Measurements from ENCODE around the gene FRMD1. TPM values are rescaled to one million over a fixed set of nuclear protein-coding genes. Genes with fewer than 3 reads are reported as not detected.

The FRMD1 gene
- total and polyA plus RNA-seq, 2 donors (not counting 3 experiments of a cell fraction or from before 2014, with no cell fraction given) = not detected

- Histone ChIP-seq H3K4me2 (ENCODE audit: insufficient read depth, low read length) (no peak overlapping the region), H3K9ac (replicated peaks; ENCODE audit: extremely low read depth, insufficient read depth, low read length) (no peak overlapping the region), H3K9me1 (replicated peaks; ENCODE audit: control insufficient read depth, extremely low read depth, insufficient read depth, low read length) (no peaks in the 10 kb centered on the region), H2AFZ (ENCODE audit: low read depth, low read length) (no peak overlapping the region), H3K27ac (ENCODE audit: insufficient read depth, low read depth, low read length) (no peak overlapping the region), H3K79me2 (ENCODE audit: control insufficient read depth, insufficient read depth, low read length) (no peaks in the 10 kb centered on the region), H3K4me1 (ENCODE audit: control insufficient read depth, extremely low read depth, insufficient read depth, low read length) (no peaks in the 10 kb centered on the region), H4K20me1 (replicated peaks; ENCODE audit: control insufficient read depth, extremely low read depth, insufficient read depth, low read length) (no peaks in the 10 kb centered on the region), H3K4me3 (replicated peaks in 1 of 3; ENCODE audit: insufficient read depth in 1 of 3, low read depth in 1 of 3, low read length in 3 of 3) (no peak overlapping the region), H3K36me3 (ENCODE audit: control insufficient read depth in 2 of 2, extremely low read depth in 1 of 2, insufficient read depth in 2 of 2, low read length in 2 of 2) (no peaks in the 10 kb centered on the region), H3K27me3 (ENCODE audit: control insufficient read depth in 2 of 2, insufficient read depth in 2 of 2, low read length in 2 of 2) (peaks cover 0 to 3% of the 10 kb centered on the region in 2 experiments), H3K9me3 (replicated peaks; ENCODE audit: control insufficient read depth, insufficient read depth, low read length) (no peaks in the 10 kb centered on the region)
- CTCF ChIA-PET = no interaction called here
- dilution Hi-C loops (cut with MboI; ENCODE audit: extremely low pct_ligation_motif_present, low sequenced_read_pairs) (no loop called here), intact Hi-C loops (cut with micrococcal nuclease) (no loop called here)
- TF ChIP-seq POLR2AphosphoS5 (IDR thresholded peaks at IDR 0.05; ENCODE audit: insufficient read depth, low read depth, low read length) = no peak
- TF ChIP-seq POLR2A (IDR thresholded peaks at IDR 0.05; ENCODE audit: low read depth, low read length) = no peak
- TF ChIP-seq FOS (IDR thresholded peaks at IDR 0.05; ENCODE audit: borderline replicate concordance, insufficient read depth, low read length) = no peak
- TF ChIP-seq GATA2 (IDR thresholded peaks at IDR 0.05; ENCODE audit: insufficient read depth, insufficient read length, low read depth, low read length) = no peak
- no peak for TF ChIP-seq MAX (IDR thresholded peaks at IDR 0.05; ENCODE audit: insufficient read depth, insufficient read length)
- TF ChIP-seq MYC (IDR thresholded peaks at IDR 0.05; ENCODE audit: low read depth, low read length) = no peak
- no peak for TF ChIP-seq CTCF (IDR thresholded peaks at IDR 0.05; ENCODE audit: extremely low read depth in 1 of 2, insufficient read depth in 1 of 2, low read depth in 1 of 2, low read length in 2 of 2)
- no peak for TF ChIP-seq JUN (IDR thresholded peaks at IDR 0.05; ENCODE audit: borderline replicate concordance, insufficient read depth, insufficient read length, low read depth)
- TF ChIP-seq EZH2 (IDR thresholded peaks at IDR 0.05; ENCODE audit: borderline replicate concordance, low read depth, low read length, severe bottlenecking) = no peak
- POLR2A ChIA-PET = no interaction called here
- no TSS peak for BruUV-seq (replicated peaks)
- FAIRE-seq (no peak), DNase-seq (ENCODE audit: low read depth, low spot score) (no peak)
These were observed 64.6 kb downstream of the FRMD1 start for GRCh38 chr6:168014428-168014827.
